SU-DHL-6 (cell line): ENCODE results near the gene AGRP.

Experiments used
- EZH2phosphoT487 ChIP-seq: fragments of 200-600 bp; sonication (generic), shearing (Covaris generic); conservative IDR thresholded peaks from 2 replicates; pipeline ENCODE4 v1.6.1; 2018; ENCODE audit warnings: mild to moderate bottlenecking, antibody characterized with exemption, low read length, moderate library complexity, mixed read lengths
- TF ChIP-seq, protein P1 (sequence below): fragments of 200-600 bp; sonication (generic); IDR thresholded peaks from one replicate; pipeline ENCODE4 v1.5.1; 2017; ENCODE audit warnings: antibody characterized with exemption, mild to moderate bottlenecking, low read length, moderate library complexity; ENCODE audit not compliant: insufficient read depth, poor library complexity, severe bottlenecking

DNA sequence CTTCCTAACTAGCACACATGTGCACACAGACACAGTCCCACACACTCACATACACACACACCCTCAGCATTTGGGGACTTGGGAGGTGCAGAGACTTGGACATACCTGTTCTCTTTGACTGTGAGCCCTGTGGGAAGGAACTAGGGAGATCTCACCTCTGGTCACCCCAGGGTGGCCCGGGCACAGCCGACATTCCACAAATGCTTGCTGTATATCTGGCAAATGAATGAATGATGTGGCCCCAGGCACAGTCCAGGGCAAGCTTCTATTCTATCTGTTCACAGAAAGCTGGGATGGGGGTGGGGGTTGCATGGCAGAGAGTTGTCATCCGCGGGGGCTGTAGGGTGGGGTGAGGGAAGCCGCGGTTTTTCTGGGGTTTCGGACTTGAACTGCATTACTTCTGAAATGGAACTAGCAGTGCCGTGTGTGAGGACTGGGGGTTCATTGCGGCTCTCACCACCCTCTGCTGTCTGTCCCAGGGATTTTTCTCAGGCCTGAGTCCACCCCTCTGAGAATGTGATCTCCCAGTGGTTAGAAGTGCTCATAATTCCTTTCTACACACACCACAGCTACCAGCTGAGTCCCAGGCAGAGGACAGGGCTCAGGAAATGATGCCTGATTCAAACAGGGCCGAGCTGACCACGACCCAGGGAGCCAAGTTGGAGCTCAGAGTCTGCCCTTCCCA is 42.0 kb upstream of the AGRP start:
- TF ChIP-seq, protein P1, sequence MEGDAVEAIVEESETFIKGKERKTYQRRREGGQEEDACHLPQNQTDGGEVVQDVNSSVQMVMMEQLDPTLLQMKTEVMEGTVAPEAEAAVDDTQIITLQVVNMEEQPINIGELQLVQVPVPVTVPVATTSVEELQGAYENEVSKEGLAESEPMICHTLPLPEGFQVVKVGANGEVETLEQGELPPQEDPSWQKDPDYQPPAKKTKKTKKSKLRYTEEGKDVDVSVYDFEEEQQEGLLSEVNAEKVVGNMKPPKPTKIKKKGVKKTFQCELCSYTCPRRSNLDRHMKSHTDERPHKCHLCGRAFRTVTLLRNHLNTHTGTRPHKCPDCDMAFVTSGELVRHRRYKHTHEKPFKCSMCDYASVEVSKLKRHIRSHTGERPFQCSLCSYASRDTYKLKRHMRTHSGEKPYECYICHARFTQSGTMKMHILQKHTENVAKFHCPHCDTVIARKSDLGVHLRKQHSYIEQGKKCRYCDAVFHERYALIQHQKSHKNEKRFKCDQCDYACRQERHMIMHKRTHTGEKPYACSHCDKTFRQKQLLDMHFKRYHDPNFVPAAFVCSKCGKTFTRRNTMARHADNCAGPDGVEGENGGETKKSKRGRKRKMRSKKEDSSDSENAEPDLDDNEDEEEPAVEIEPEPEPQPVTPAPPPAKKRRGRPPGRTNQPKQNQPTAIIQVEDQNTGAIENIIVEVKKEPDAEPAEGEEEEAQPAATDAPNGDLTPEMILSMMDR = no peak
- no peak for TF ChIP-seq EZH2phosphoT487
